Measurements from ENCODE around the gene DRD2.
A peak's percentile ranks its signal among the peaks of the same experiment; 100 is the strongest.

DRD2 gene

DNA sequence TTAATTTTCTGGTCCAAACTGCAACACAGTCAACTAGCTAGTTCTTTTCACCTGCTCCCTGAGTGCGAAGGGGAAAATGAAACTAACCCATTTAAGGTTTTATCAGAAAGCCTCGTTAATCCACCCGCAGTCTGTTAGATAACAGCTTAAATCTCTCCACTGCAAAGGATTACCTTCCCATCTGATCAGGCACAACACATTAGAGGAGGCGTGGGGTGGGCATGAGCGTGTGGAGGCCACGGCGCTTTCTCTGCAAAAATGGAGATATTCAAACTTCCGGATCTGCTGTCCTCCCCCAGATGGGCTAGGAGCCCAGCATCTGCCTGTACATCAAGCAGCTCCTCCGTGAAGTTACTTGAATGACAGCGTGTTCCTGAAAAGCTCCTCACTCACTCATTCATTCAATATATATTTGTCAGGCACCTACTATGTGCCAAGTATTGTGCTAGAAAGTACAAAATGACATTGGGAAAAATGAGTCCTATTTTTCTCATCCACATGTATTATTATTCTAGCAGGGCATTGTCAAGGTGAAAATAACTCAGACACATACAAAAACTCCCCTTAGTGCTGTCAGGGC, 101.1 kb downstream of the DRD2 start:
- no peaks in the 10 kb centered on the region for H3K36me3 ChIP-seq (ENCODE audit: control insufficient read depth, insufficient read depth, low read length)
- H3K4me3 ChIP-seq (replicated peaks; ENCODE audit: low read depth, low read length): no peak overlapping the region
- TF ChIP-seq, protein P1, sequence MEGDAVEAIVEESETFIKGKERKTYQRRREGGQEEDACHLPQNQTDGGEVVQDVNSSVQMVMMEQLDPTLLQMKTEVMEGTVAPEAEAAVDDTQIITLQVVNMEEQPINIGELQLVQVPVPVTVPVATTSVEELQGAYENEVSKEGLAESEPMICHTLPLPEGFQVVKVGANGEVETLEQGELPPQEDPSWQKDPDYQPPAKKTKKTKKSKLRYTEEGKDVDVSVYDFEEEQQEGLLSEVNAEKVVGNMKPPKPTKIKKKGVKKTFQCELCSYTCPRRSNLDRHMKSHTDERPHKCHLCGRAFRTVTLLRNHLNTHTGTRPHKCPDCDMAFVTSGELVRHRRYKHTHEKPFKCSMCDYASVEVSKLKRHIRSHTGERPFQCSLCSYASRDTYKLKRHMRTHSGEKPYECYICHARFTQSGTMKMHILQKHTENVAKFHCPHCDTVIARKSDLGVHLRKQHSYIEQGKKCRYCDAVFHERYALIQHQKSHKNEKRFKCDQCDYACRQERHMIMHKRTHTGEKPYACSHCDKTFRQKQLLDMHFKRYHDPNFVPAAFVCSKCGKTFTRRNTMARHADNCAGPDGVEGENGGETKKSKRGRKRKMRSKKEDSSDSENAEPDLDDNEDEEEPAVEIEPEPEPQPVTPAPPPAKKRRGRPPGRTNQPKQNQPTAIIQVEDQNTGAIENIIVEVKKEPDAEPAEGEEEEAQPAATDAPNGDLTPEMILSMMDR (IDR thresholded peaks at IDR 0.05; ENCODE audit: insufficient read depth, low read length, poor library complexity, severe bottlenecking): no peak
- no peak for DNase-seq (ENCODE audit: extremely low read depth, insufficient read length)
- no peaks in the 10 kb centered on the region for H3K27me3 ChIP-seq (replicated peaks; ENCODE audit: control insufficient read depth, insufficient read depth, low read length)

DNA sequence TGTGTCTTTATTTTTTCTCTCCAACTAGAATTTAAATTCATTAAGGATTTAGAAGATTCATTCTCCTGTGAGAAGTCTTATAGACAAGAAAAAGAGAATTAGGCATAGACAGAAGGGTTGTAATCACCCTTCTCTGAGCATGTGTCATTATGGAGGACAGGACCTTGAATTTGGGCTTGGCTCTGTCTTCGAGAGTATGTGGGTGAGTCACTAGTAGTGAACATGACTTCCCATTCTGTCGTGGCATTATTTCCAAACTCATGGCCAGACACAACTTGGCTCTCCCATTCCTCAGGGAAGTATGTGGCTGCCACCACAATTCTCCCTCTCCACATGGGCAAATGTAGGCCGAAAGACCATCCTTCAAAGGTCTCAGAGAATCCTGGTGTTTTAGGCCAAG, 101.9 kb downstream of the DRD2 start:
- no peaks in the 10 kb centered on the region for H3K36me3 ChIP-seq (ENCODE audit: control insufficient read depth, insufficient read depth, low read length)
- TF ChIP-seq, protein P1 (IDR thresholded peaks at IDR 0.05; ENCODE audit: insufficient read depth, low read length, poor library complexity, severe bottlenecking): no peak
- DNase-seq (ENCODE audit: extremely low read depth, insufficient read length): no peak
- H3K27me3 ChIP-seq (replicated peaks; ENCODE audit: control insufficient read depth, insufficient read depth, low read length): no peaks in the 10 kb centered on the region
- no peak overlapping the region for H3K4me3 ChIP-seq (replicated peaks; ENCODE audit: low read depth, low read length)

DNA sequence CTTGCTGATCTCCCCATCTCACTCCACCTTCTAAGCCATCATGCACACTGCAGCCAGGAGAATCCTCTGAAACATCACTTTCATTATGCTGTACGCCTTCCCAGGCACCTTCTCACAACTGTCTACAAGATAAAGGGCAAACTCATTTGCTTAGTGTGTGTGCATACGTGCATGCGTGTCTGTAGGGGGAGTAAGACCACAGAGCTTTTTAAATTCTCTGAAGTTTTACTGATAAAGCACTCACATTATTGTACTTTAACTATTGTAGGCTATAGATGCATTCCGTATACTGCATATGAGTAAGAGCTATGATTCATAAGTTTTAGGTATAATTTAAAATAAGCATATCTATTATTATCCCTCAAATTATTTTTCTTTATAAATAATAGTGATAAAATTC, 102.9 kb downstream of the DRD2 start:
- H3K27me3 ChIP-seq (replicated peaks; ENCODE audit: control insufficient read depth, insufficient read depth, low read length): no peaks in the 10 kb centered on the region
- H3K36me3 ChIP-seq (ENCODE audit: control insufficient read depth, insufficient read depth, low read length): no peaks in the 10 kb centered on the region
- H3K4me3 ChIP-seq (replicated peaks; ENCODE audit: low read depth, low read length): no peak overlapping the region
- no peak for DNase-seq (ENCODE audit: extremely low read depth, insufficient read length)
- TF ChIP-seq, protein P1 (IDR thresholded peaks at IDR 0.05; ENCODE audit: insufficient read depth, low read length, poor library complexity, severe bottlenecking): peak; percentile 22

DNA sequence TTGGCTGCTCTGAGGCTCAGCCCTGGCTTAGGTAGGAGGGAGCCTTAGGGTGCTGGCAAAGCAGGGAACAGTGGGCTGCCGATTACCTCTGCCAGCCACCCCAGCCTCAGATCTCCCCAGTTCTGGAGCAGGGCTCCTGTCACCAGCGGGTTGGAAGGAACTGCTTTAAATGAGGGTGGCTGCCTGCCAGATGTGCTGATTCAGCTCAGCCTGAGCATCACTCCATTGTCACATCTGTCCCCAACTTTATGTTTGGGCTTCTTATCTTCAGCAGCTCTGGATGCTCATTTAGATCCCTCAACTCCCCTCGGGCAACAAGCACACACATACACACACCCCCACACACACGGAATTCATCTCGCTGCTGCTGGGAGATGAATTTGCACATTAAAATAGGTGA, 104.6 kb downstream of the DRD2 start:
- Histone ChIP-seq H3K36me3 (ENCODE audit: control insufficient read depth, insufficient read depth, low read length) (no peaks in the 10 kb centered on the region), H3K4me3 (replicated peaks; ENCODE audit: low read depth, low read length) (no peak overlapping the region), H3K27me3 (replicated peaks; ENCODE audit: control insufficient read depth, insufficient read depth, low read length) (no peaks in the 10 kb centered on the region)
- DNase-seq (ENCODE audit: extremely low read depth, insufficient read length): no peak
- TF ChIP-seq, protein P1 (IDR thresholded peaks at IDR 0.05; ENCODE audit: insufficient read depth, low read length, poor library complexity, severe bottlenecking): no peak

DNA sequence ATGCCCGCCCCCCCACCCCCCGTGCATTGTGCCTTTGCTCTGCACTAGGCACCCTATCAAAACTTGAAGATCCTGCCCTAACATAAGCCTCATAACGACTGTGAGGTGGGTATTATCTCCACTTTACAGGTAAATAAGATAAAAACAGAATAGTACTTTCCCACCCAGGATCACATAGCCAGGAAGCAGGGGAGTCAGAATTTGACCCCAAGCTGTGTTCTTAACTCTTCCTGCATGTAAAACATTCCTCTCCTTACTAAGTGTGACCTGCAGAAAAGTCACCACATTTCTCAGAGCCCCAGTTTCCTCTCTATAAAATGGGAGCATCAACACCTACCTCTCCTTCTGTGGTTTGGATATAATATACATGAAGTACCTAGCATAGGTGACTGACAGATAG, 105.8 kb downstream of the DRD2 start:
- TF ChIP-seq, protein P1 (IDR thresholded peaks at IDR 0.05; ENCODE audit: insufficient read depth, low read length, poor library complexity, severe bottlenecking): no peak
- no peak for DNase-seq (ENCODE audit: extremely low read depth, insufficient read length)
- Histone ChIP-seq H3K27me3 (replicated peaks; ENCODE audit: control insufficient read depth, insufficient read depth, low read length) (no peaks in the 10 kb centered on the region), H3K36me3 (ENCODE audit: control insufficient read depth, insufficient read depth, low read length) (peaks cover 3% of the 10 kb centered on the region), H3K4me3 (replicated peaks; ENCODE audit: low read depth, low read length) (no peak overlapping the region)

DNA sequence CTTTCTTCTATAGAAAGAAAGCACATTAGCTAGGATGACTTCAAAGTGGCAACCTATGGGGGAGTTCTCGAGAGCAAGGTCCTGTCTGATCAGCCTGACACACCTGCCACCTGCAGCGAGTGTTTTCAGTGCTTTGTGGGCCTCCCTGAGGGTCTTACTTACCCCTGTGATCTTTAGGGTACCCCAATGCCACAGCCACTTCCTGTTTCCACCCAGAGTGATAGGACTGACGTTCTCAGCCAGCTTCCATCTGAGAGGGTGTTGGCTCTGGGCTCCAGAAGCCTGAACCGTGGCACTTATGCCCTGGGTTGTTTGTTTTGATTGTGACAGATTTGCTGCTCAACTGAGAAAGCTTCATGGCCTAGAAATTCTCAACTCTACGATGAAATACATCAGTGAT, 109.3 kb downstream of the DRD2 start:
- DNase-seq (ENCODE audit: extremely low read depth, insufficient read length): no peak
- H3K27me3 ChIP-seq (replicated peaks; ENCODE audit: control insufficient read depth, insufficient read depth, low read length): no peaks in the 10 kb centered on the region
- no peak overlapping the region for H3K4me3 ChIP-seq (replicated peaks; ENCODE audit: low read depth, low read length)
- TF ChIP-seq, protein P1 (IDR thresholded peaks at IDR 0.05; ENCODE audit: insufficient read depth, low read length, poor library complexity, severe bottlenecking): no peak
- H3K36me3 ChIP-seq (ENCODE audit: control insufficient read depth, insufficient read depth, low read length): peaks cover 3% of the 10 kb centered on the region

All from GM06990 (cell line).